ENCODE results near the gene PIK3R6.
A peak's percentile ranks its signal among the peaks of the same experiment; 100 is the strongest.

PIK3R6 gene

GRCh38 chr17:8904201-8904600 is 36.7 kb upstream of the PIK3R6 start:
- H3K4me3 ChIP-seq (ENCODE audit: low read depth, low read length) = no peak overlapping the region
- H3K9ac ChIP-seq (ENCODE audit: low read length) = no peak overlapping the region
- H3K27me3 ChIP-seq (ENCODE audit: control insufficient read depth, insufficient read depth, low read length) = no peaks in the 10 kb centered on the region
- H3K36me3 ChIP-seq (ENCODE audit: control insufficient read depth, insufficient read depth, low read length) = no peaks in the 10 kb centered on the region
- no peaks in the 10 kb centered on the region for H3K9me3 ChIP-seq (ENCODE audit: control insufficient read depth, insufficient read depth, low read depth, low read length)
- H3K27ac ChIP-seq (ENCODE audit: low read depth, low read length) = no peak overlapping the region
- H3K4me1 ChIP-seq (ENCODE audit: control insufficient read depth, insufficient read depth, low read length) = peaks cover 15% of the 10 kb centered on the region

GRCh38 chr17:8900626-8901585 is 33.4 kb upstream of the PIK3R6 start:
- no peak overlapping the region for H3K4me3 ChIP-seq (ENCODE audit: low read depth, low read length)

GRCh38 chr17:8900207-8900606 is 32.7 kb upstream of the PIK3R6 start:
- H3K4me3 ChIP-seq (ENCODE audit: low read depth, low read length) = no peak overlapping the region
- no peaks in the 10 kb centered on the region for H3K27me3 ChIP-seq (ENCODE audit: control insufficient read depth, insufficient read depth, low read length)
- no peaks in the 10 kb centered on the region for H3K36me3 ChIP-seq (ENCODE audit: control insufficient read depth, insufficient read depth, low read length)
- H3K9ac ChIP-seq (ENCODE audit: low read length) = no peak overlapping the region
- H3K27ac ChIP-seq (ENCODE audit: low read depth, low read length) = no peak overlapping the region
- H3K4me1 ChIP-seq (ENCODE audit: control insufficient read depth, insufficient read depth, low read length) = peaks cover 17% of the 10 kb centered on the region
- no peaks in the 10 kb centered on the region for H3K9me3 ChIP-seq (ENCODE audit: control insufficient read depth, insufficient read depth, low read depth, low read length)

More at GRCh38 chr17:8900626-8901585, 33.4 kb upstream of the PIK3R6 start:
- H3K9ac ChIP-seq (ENCODE audit: low read length) = no peak overlapping the region
- H3K36me3 ChIP-seq (ENCODE audit: control insufficient read depth, insufficient read depth, low read length) = no peaks in the 10 kb centered on the region
- peaks cover 15% of the 10 kb centered on the region for H3K4me1 ChIP-seq (ENCODE audit: control insufficient read depth, insufficient read depth, low read length)
- no peaks in the 10 kb centered on the region for H3K9me3 ChIP-seq (ENCODE audit: control insufficient read depth, insufficient read depth, low read depth, low read length)
- no peaks in the 10 kb centered on the region for H3K27me3 ChIP-seq (ENCODE audit: control insufficient read depth, insufficient read depth, low read length)
- no peak overlapping the region for H3K27ac ChIP-seq (ENCODE audit: low read depth, low read length)

GRCh38 chr17:8898636-8899035 is 31.2 kb upstream of the PIK3R6 start:
- Histone ChIP-seq H3K27me3 (ENCODE audit: control insufficient read depth, insufficient read depth, low read length) (no peaks in the 10 kb centered on the region), H3K4me1 (ENCODE audit: control insufficient read depth, insufficient read depth, low read length) (peaks cover 28% of the 10 kb centered on the region), H3K9me3 (ENCODE audit: control insufficient read depth, insufficient read depth, low read depth, low read length) (no peaks in the 10 kb centered on the region), H3K27ac (ENCODE audit: low read depth, low read length) (no peak overlapping the region), H3K9ac (ENCODE audit: low read length) (no peak overlapping the region), H3K4me3 (ENCODE audit: low read depth, low read length) (no peak overlapping the region), H3K36me3 (ENCODE audit: control insufficient read depth, insufficient read depth, low read length) (no peaks in the 10 kb centered on the region)

- Histone ChIP-seq H3K9me3 (ENCODE audit: control insufficient read depth, insufficient read depth, low read depth, low read length) (no peaks in the 10 kb centered on the region), H3K27me3 (ENCODE audit: control insufficient read depth, insufficient read depth, low read length) (no peaks in the 10 kb centered on the region), H3K4me1 (ENCODE audit: control insufficient read depth, insufficient read depth, low read length) (peaks cover 31% of the 10 kb centered on the region), H3K27ac (ENCODE audit: low read depth, low read length) (no peak overlapping the region), H3K4me3 (ENCODE audit: low read depth, low read length) (no peak overlapping the region), H3K9ac (ENCODE audit: low read length) (no peak overlapping the region), H3K36me3 (ENCODE audit: control insufficient read depth, insufficient read depth, low read length) (no peaks in the 10 kb centered on the region)
These were observed 30.7 kb upstream of the PIK3R6 start for GRCh38 chr17:8898126-8898525.

GRCh38 chr17:8896641-8897635 is 29.5 kb upstream of the PIK3R6 start:
- Histone ChIP-seq H3K9me3 (ENCODE audit: control insufficient read depth, insufficient read depth, low read depth, low read length) (no peaks in the 10 kb centered on the region), H3K4me1 (ENCODE audit: control insufficient read depth, insufficient read depth, low read length) (peaks cover 31% of the 10 kb centered on the region), H3K36me3 (ENCODE audit: control insufficient read depth, insufficient read depth, low read length) (no peaks in the 10 kb centered on the region), H3K9ac (ENCODE audit: low read length) (no peak overlapping the region), H3K27me3 (ENCODE audit: control insufficient read depth, insufficient read depth, low read length) (no peaks in the 10 kb centered on the region), H3K27ac (ENCODE audit: low read depth, low read length) (no peak overlapping the region), H3K4me3 (ENCODE audit: low read depth, low read length) (no peak overlapping the region)

- Histone ChIP-seq H3K27me3 (ENCODE audit: control insufficient read depth, insufficient read depth, low read length) (no peaks in the 10 kb centered on the region), H3K9me3 (ENCODE audit: control insufficient read depth, insufficient read depth, low read depth, low read length) (no peaks in the 10 kb centered on the region), H3K27ac (ENCODE audit: low read depth, low read length) (no peak overlapping the region), H3K36me3 (ENCODE audit: control insufficient read depth, insufficient read depth, low read length) (no peaks in the 10 kb centered on the region), H3K4me3 (ENCODE audit: low read depth, low read length) (no peak overlapping the region), H3K4me1 (ENCODE audit: control insufficient read depth, insufficient read depth, low read length) (peaks cover 26% of the 10 kb centered on the region), H3K9ac (ENCODE audit: low read length) (no peak overlapping the region)
These were observed 28.6 kb upstream of the PIK3R6 start for GRCh38 chr17:8896087-8896486.

- peaks cover 16% of the 10 kb centered on the region for H3K4me1 ChIP-seq (ENCODE audit: control insufficient read depth, insufficient read depth, low read length)
- no peaks in the 10 kb centered on the region for H3K9me3 ChIP-seq (ENCODE audit: control insufficient read depth, insufficient read depth, low read depth, low read length)
- H3K27me3 ChIP-seq (ENCODE audit: control insufficient read depth, insufficient read depth, low read length) = no peaks in the 10 kb centered on the region
- H3K36me3 ChIP-seq (ENCODE audit: control insufficient read depth, insufficient read depth, low read length) = no peaks in the 10 kb centered on the region
- no peak overlapping the region for H3K27ac ChIP-seq (ENCODE audit: low read depth, low read length)
- H3K9ac ChIP-seq (ENCODE audit: low read length) = peak overlapping the region; percentile 44
- peak overlapping the region; percentile 57 for H3K4me3 ChIP-seq (ENCODE audit: low read depth, low read length)
These were observed 27.5 kb upstream of the PIK3R6 start for GRCh38 chr17:8894673-8895578.

- peak overlapping the region; percentile 57 for H3K4me3 ChIP-seq (ENCODE audit: low read depth, low read length)
- no peaks in the 10 kb centered on the region for H3K9me3 ChIP-seq (ENCODE audit: control insufficient read depth, insufficient read depth, low read depth, low read length)
- no peak overlapping the region for H3K27ac ChIP-seq (ENCODE audit: low read depth, low read length)
- H3K36me3 ChIP-seq (ENCODE audit: control insufficient read depth, insufficient read depth, low read length) = no peaks in the 10 kb centered on the region
- H3K4me1 ChIP-seq (ENCODE audit: control insufficient read depth, insufficient read depth, low read length) = peaks cover 16% of the 10 kb centered on the region
- no peaks in the 10 kb centered on the region for H3K27me3 ChIP-seq (ENCODE audit: control insufficient read depth, insufficient read depth, low read length)
- H3K9ac ChIP-seq (ENCODE audit: low read length) = peak overlapping the region; percentile 44
These were observed 26.8 kb upstream of the PIK3R6 start for GRCh38 chr17:8894202-8894671.

GRCh38 chr17:8893621-8894201 is 26.2 kb upstream of the PIK3R6 start:
- Histone ChIP-seq H3K27ac (ENCODE audit: low read depth, low read length) (no peak overlapping the region), H3K36me3 (ENCODE audit: control insufficient read depth, insufficient read depth, low read length) (no peaks in the 10 kb centered on the region)

More at GRCh38 chr17:8893621-8894201, 26.2 kb upstream of the PIK3R6 start:
- peak overlapping the region; percentile 44 for H3K9ac ChIP-seq (ENCODE audit: low read length)
- H3K4me1 ChIP-seq (ENCODE audit: control insufficient read depth, insufficient read depth, low read length) = peaks cover 17% of the 10 kb centered on the region
- peak overlapping the region; percentile 57; the same call in 1 of the 2 replicates for H3K4me3 ChIP-seq (ENCODE audit: low read depth, low read length)
- no peaks in the 10 kb centered on the region for H3K9me3 ChIP-seq (ENCODE audit: control insufficient read depth, insufficient read depth, low read depth, low read length)
- no peaks in the 10 kb centered on the region for H3K27me3 ChIP-seq (ENCODE audit: control insufficient read depth, insufficient read depth, low read length)
